ENCODE data around the gene PRDM1. TPM values are rescaled to one million over a fixed set of nuclear protein-coding genes. Genes with fewer than 3 reads are reported as not detected.

The PRDM1 gene
- total RNA-seq, 2 experiments from 2014 or later: 14.4 to 14.7 TPM

Other genes with a start within 250 kb of the PRDM1 start
- gene ATG5, start 239.4 kb downstream of the PRDM1 start, total RNA-seq: 10 to 100 TPM; 31.6 to 36.0 TPM

All from activated CD8-positive, alpha-beta T cell treated with anti-CD3 and anti-CD28 coated beads, Interleukin-2, amount 10 ng/mL, durations not matched to agents 7 days and 5 days (primary cell).